H9 (cell line): Measurements from ENCODE around the gene DDX24. TPM values are rescaled to one million over a fixed set of nuclear protein-coding genes. Genes with fewer than 3 reads are reported as not detected.
A peak's percentile ranks its signal among the peaks of the same experiment; 100 is the strongest.

Source experiments
- DNase-seq: peaks from one replicate; pipeline ENCODE4 v3.0.0-alpha.2; 2017
- H2AFZ ChIP-seq: one replicate; pipeline ENCODE4 v1.6.1; 2013; ENCODE audit warnings: mild to moderate bottlenecking, low read length, control low read depth, moderate library complexity
- H2AK5ac ChIP-seq: 2 replicates; pipeline ENCODE4 v1.6.1; 2013; ENCODE audit warnings: low read length, control low read depth, mixed read lengths; ENCODE audit not compliant: insufficient read length
- H2BK120ac ChIP-seq: one replicate; pipeline ENCODE4 v1.6.1; 2013; ENCODE audit warnings: low read depth, mild to moderate bottlenecking, low read length, control low read depth, inconsistent platforms; ENCODE audit not compliant: poor library complexity, severe bottlenecking
- H2BK12ac ChIP-seq: 2 replicates; pipeline ENCODE4 v1.6.1; 2013; ENCODE audit warnings: low read length, control low read depth, mixed read lengths, low read depth; ENCODE audit not compliant: insufficient read length
- H2BK15ac ChIP-seq: 2 replicates; pipeline ENCODE4 v1.6.1; 2013; ENCODE audit warnings: low read depth, low read length, control low read depth
- H2BK20ac ChIP-seq: one replicate; pipeline ENCODE4 v1.6.1; 2013; ENCODE audit warnings: low read depth, mild to moderate bottlenecking, low read length, control low read depth, inconsistent platforms; ENCODE audit not compliant: poor library complexity, severe bottlenecking
- H2BK5ac ChIP-seq: 2 replicates; pipeline ENCODE4 v1.6.1; 2013; ENCODE audit warnings: low read length, control low read depth, mixed read lengths; ENCODE audit not compliant: insufficient read length
- H3K14ac ChIP-seq: 2 replicates; pipeline ENCODE4 v1.6.1; 2013; ENCODE audit warnings: low read length, control low read depth; ENCODE audit not compliant: insufficient read depth
- H3K18ac ChIP-seq: 2 replicates; pipeline ENCODE4 v1.6.1; 2013; ENCODE audit warnings: low read depth, mild to moderate bottlenecking, mixed read lengths, low read length, control low read depth; ENCODE audit not compliant: insufficient read length
- H3K23ac ChIP-seq: 2 replicates; pipeline ENCODE4 v1.6.1; 2013; ENCODE audit warnings: low read length, control low read depth, mixed read lengths, low read depth; ENCODE audit not compliant: insufficient read length
- H3K23me2 ChIP-seq: 2 replicates; pipeline ENCODE4 v1.6.1; 2013; ENCODE audit warnings: low read depth, mild to moderate bottlenecking, mixed read lengths, low read length, control low read depth; ENCODE audit not compliant: insufficient read length, poor library complexity, severe bottlenecking
- H3K27ac ChIP-seq: 2 replicates; pipeline ENCODE4 v1.5.1; 2013; ENCODE audit warnings: low read length, control low read depth, mixed read lengths, low read depth; ENCODE audit not compliant: insufficient read length
- H3K27me3 ChIP-seq: 2 replicates; pipeline ENCODE4 v1.6.1; 2013; ENCODE audit warnings: low read length, control low read depth, inconsistent platforms; ENCODE audit not compliant: insufficient read depth
- H3K4ac ChIP-seq: 2 replicates; pipeline ENCODE4 v1.6.1; 2013; ENCODE audit warnings: low read depth, mild to moderate bottlenecking, control low read depth, inconsistent platforms, low read length, moderate library complexity
- H3K4me1 ChIP-seq: 2 replicates; pipeline ENCODE4 v1.6.1; 2013; ENCODE audit warnings: low read length, control low read depth, inconsistent platforms; ENCODE audit not compliant: insufficient read depth
- H3K4me2 ChIP-seq: 2 replicates; pipeline ENCODE4 v1.6.1; 2013; ENCODE audit warnings: low read length, control low read depth, mixed read lengths; ENCODE audit not compliant: insufficient read length, insufficient read depth
- H3K56ac ChIP-seq: 2 replicates; pipeline ENCODE4 v1.6.1; 2013; ENCODE audit warnings: low read depth, mild to moderate bottlenecking, mixed read lengths, low read length, control low read depth; ENCODE audit not compliant: insufficient read length
- H3K79me1 ChIP-seq: 2 replicates; pipeline ENCODE4 v1.6.1; 2013; ENCODE audit warnings: low read depth, mild to moderate bottlenecking, moderate library complexity, low read length, control low read depth, inconsistent platforms; ENCODE audit not compliant: insufficient read depth, poor library complexity, severe bottlenecking
- H3K79me2 ChIP-seq: 2 replicates; pipeline ENCODE4 v1.6.1; 2013; ENCODE audit warnings: low read length, control low read depth, inconsistent platforms; ENCODE audit not compliant: insufficient read depth
- H3K9ac ChIP-seq: 2 replicates; pipeline ENCODE4 v1.6.1; 2013; ENCODE audit warnings: low read length, control low read depth, mixed read lengths; ENCODE audit not compliant: insufficient read length; ENCODE audit errors: extremely low read depth
- H3K9me3 ChIP-seq: one replicate; pipeline ENCODE4 v1.6.1; 2013; ENCODE audit warnings: low read depth, low read length, inconsistent platforms; ENCODE audit not compliant: control insufficient read depth
- H3T11ph ChIP-seq: one replicate; pipeline ENCODE4 v1.6.1; 2013; ENCODE audit warnings: mild to moderate bottlenecking, low read length, control low read depth, inconsistent platforms
- H4K20me1 ChIP-seq: one replicate; pipeline ENCODE4 v1.6.1; 2013; ENCODE audit not compliant: control insufficient read depth, insufficient read length, insufficient read depth
- H4K5ac ChIP-seq: 2 replicates; pipeline ENCODE4 v1.6.1; 2013; ENCODE audit warnings: low read depth, mild to moderate bottlenecking, mixed read lengths, low read length, control low read depth; ENCODE audit not compliant: insufficient read length
- H4K8ac ChIP-seq: replicated peaks from 2 replicates; pipeline ENCODE4 v1.6.1; 2013; ENCODE audit warnings: low read length, control low read depth, mixed read lengths, low read depth; ENCODE audit not compliant: insufficient read length
- H4K91ac ChIP-seq: 2 replicates; pipeline ENCODE4 v1.6.1; 2013; ENCODE audit warnings: low read depth, mild to moderate bottlenecking, moderate library complexity, mixed read lengths, low read length, control low read depth; ENCODE audit not compliant: insufficient read length
- H3K27ac Mint-ChIP-seq, 3 experiments: 2 replicates in 2 of 3; 3 replicates in 1 of 3; pipeline ENCODE4 v1.8.0; 2020 to 2021; ENCODE audit warnings: mixed read lengths in 3 of 3, mild to moderate bottlenecking in 1 of 3, moderate library complexity in 1 of 3
- H3K27me3 Mint-ChIP-seq: 2 replicates; pipeline ENCODE4 v1.8.0; 2021; ENCODE audit warnings: low read depth, mild to moderate bottlenecking, moderate library complexity, mixed read lengths
- H3K36me3 Mint-ChIP-seq, 3 experiments: 2 replicates in 2 of 3; 3 replicates in 1 of 3; pipeline ENCODE4 v1.8.0; 2020 to 2021; ENCODE audit warnings: low read depth in 3 of 3, mixed read lengths in 3 of 3; ENCODE audit not compliant: insufficient read depth in 1 of 3
- H3K4me1 Mint-ChIP-seq, 2 experiments: 2 replicates each; pipeline ENCODE4 v1.8.0; 2020; ENCODE audit warnings: mixed read lengths in 2 of 2
- H3K4me3 Mint-ChIP-seq, 2 experiments: 2 replicates in 1 of 2; 3 replicates in 1 of 2; pipeline ENCODE4 v1.8.0; 2020 to 2021; ENCODE audit warnings: mild to moderate bottlenecking in 2 of 2, mixed read lengths in 2 of 2, moderate library complexity in 1 of 2
- H3K9me3 Mint-ChIP-seq, 2 experiments: 2 replicates in 1 of 2; 3 replicates in 1 of 2; pipeline ENCODE4 v1.8.0; 2020; ENCODE audit warnings: mild to moderate bottlenecking in 2 of 2, mixed read lengths in 2 of 2, moderate library complexity in 1 of 2
- WGBS: extraction: QIAGEN DNeasy Blood & Tissue Kit; methylation state at CpG from one replicate; pipeline ENCODE4 v1.1.7; 2013; ENCODE audit warnings: missing lambda C conversion rate, low lambda C conversion rate, mixed read lengths; ENCODE audit not compliant: insufficient read length; ENCODE audit errors: extremely low coverage; 5-methylcytosine and 5-hydroxymethylcytosine counted together
- total RNA-seq: library from RNA; stranded (reverse); gene quantifications from 2 replicates; pipeline ENCODE4 v1.2.1, GENCODE V29; 2021
- TF ChIP-seq, protein P1 (sequence below): fragments of 200-600 bp; sonication (generic); conservative IDR thresholded peaks from 3 replicates; pipeline ENCODE4 v1.8.0; 2021; ENCODE audit warnings: antibody characterized with exemption, mild to moderate bottlenecking

Gene DDX24
- total RNA-seq, 1 experiment from 2014 or later = 172 TPM

DNA sequence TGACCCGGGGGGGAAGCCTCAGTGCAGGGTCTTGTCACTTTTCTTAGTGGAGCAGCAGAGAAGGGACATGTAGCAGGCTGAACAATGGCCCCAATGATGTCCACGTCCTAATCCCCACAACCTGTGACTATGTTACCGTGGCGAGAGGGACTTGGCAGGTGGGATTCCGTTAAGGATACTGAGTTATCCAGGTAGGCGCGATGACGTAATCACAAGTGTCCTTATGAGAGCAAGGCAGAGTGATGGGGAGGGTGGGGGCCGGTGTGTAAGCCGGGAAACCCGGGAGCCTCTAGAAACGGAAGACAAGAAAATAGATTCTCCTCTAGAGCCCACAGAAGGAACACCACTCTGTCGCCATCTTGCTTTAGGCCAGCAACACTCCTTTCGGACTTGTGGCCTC is 50.4 kb downstream of the DDX24 start:
- no peak overlapping the region for H3K14ac ChIP-seq
- H4K20me1 ChIP-seq = no peaks in the 10 kb centered on the region
- no CpG with 5 or more reads among the region's 14 CpGs for WGBS
- DNase-seq = no peak
- no peak overlapping the region for H3T11ph ChIP-seq
- H3K4me2 ChIP-seq = no peak overlapping the region
- TF ChIP-seq, protein P1, sequence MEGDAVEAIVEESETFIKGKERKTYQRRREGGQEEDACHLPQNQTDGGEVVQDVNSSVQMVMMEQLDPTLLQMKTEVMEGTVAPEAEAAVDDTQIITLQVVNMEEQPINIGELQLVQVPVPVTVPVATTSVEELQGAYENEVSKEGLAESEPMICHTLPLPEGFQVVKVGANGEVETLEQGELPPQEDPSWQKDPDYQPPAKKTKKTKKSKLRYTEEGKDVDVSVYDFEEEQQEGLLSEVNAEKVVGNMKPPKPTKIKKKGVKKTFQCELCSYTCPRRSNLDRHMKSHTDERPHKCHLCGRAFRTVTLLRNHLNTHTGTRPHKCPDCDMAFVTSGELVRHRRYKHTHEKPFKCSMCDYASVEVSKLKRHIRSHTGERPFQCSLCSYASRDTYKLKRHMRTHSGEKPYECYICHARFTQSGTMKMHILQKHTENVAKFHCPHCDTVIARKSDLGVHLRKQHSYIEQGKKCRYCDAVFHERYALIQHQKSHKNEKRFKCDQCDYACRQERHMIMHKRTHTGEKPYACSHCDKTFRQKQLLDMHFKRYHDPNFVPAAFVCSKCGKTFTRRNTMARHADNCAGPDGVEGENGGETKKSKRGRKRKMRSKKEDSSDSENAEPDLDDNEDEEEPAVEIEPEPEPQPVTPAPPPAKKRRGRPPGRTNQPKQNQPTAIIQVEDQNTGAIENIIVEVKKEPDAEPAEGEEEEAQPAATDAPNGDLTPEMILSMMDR = no peak
- no peak overlapping the region for H2BK15ac ChIP-seq
- H2BK5ac ChIP-seq = no peak overlapping the region
- no peak overlapping the region for H3K27ac ChIP-seq
- H3K56ac ChIP-seq = no peak overlapping the region
- no peak overlapping the region for H3K18ac ChIP-seq
- H3K9me3 Mint-ChIP-seq = peaks cover 0 to 2% of the 10 kb centered on the region in 2 experiments; a peak in 3 of 5 replicates
- no peaks in the 10 kb centered on the region for H3K9me3 ChIP-seq
- no peak overlapping the region for H2BK120ac ChIP-seq
- peak overlapping the region in 1 of 3 experiments; percentile 17; a peak in 2 of 7 replicates for H3K27ac Mint-ChIP-seq
- no peak overlapping the region for H4K8ac ChIP-seq
- H4K91ac ChIP-seq = no peak overlapping the region
- H3K27me3 ChIP-seq = no peaks in the 10 kb centered on the region
- no peak overlapping the region for H3K4me3 Mint-ChIP-seq
- no peaks in the 10 kb centered on the region for H3K4me1 ChIP-seq
- no peak overlapping the region for H2AFZ ChIP-seq
- H2AK5ac ChIP-seq = no peak overlapping the region
- H3K23me2 ChIP-seq = no peaks in the 10 kb centered on the region
- no peaks in the 10 kb centered on the region for H3K79me1 ChIP-seq
- H3K4me1 Mint-ChIP-seq = peaks cover 26 to 30% of the 10 kb centered on the region in 2 experiments
- H3K36me3 Mint-ChIP-seq = peaks cover 4 to 15% (median 9%) of the 10 kb centered on the region in 3 experiments
- H4K5ac ChIP-seq = no peak overlapping the region
- H3K9ac ChIP-seq = no peak overlapping the region
- no peak overlapping the region for H3K23ac ChIP-seq
- H3K79me2 ChIP-seq = no peaks in the 10 kb centered on the region
- H3K27me3 Mint-ChIP-seq = peaks cover 5% of the 10 kb centered on the region; the same call in 1 of the 2 replicates
- no peak overlapping the region for H3K4ac ChIP-seq
- H2BK20ac ChIP-seq = no peak overlapping the region
- H2BK12ac ChIP-seq = no peak overlapping the region
